A673 (cell line): ENCODE data around the gene CPED1. TPM values are rescaled to one million over a fixed set of nuclear protein-coding genes. Genes with fewer than 3 reads are reported as not detected.

ENCODE experiments used
- BruUV-seq: library from RNA; stranded (reverse); fragments of 400-500 nt; replicated peaks from 2 replicates; lab custom pipeline; 2021; lab: Mats Ljungman, UMichigan
- CTCF ChIA-PET: fragments of 300-600 bp; sonication (Branson Sonifier 250); formaldehyde crosslinking; loops from one replicate; lab custom pipeline; 2022; ENCODE audit warnings: antibody characterized with exemption; lab: Charles Lee
- POLR2A ChIA-PET: fragments of 300-600 bp; sonication (Branson Sonifier 250); formaldehyde crosslinking; loops from one replicate; lab custom pipeline; 2022; ENCODE audit warnings: antibody characterized with exemption; ENCODE audit not compliant: low non-redundant PET; lab: Charles Lee
- DNase-seq: peaks from one replicate; pipeline ENCODE4 v3.0.0-alpha.2; 2015; ENCODE audit warnings: low spot score
- H3K27ac ChIP-seq: fragments of 200-600 bp; sonication (generic); 2 replicates; pipeline ENCODE4 v1.5.1; 2016; ENCODE audit warnings: mixed run types, low read depth, mild to moderate bottlenecking, mixed read lengths, antibody characterized with exemption, low read length; ENCODE audit not compliant: poor library complexity, severe bottlenecking
- H3K27me3 ChIP-seq: fragments of 200-600 bp; sonication (generic); replicated peaks from 2 replicates; pipeline ENCODE4 v1.6.1; 2017; ENCODE audit warnings: mixed run types, low read depth, mild to moderate bottlenecking, mixed read lengths, antibody characterized with exemption, low read length; ENCODE audit not compliant: insufficient read depth, poor library complexity
- H3K36me3 ChIP-seq: fragments of 200-600 bp; sonication (generic); 2 replicates; pipeline ENCODE4 v1.6.1; 2016; ENCODE audit warnings: mixed run types, mild to moderate bottlenecking, mixed read lengths, antibody characterized with exemption, low read length; ENCODE audit not compliant: insufficient read depth, poor library complexity, severe bottlenecking
- H3K4me1 ChIP-seq: fragments of 200-600 bp; sonication (generic); 2 replicates; pipeline ENCODE4 v1.6.1; 2017; ENCODE audit warnings: mixed run types, mild to moderate bottlenecking, mixed read lengths, antibody characterized with exemption, low read length; ENCODE audit not compliant: insufficient read depth, poor library complexity, severe bottlenecking
- H3K4me3 ChIP-seq: fragments of 200-600 bp; sonication (generic); 2 replicates; pipeline ENCODE4 v1.5.1; 2016; ENCODE audit warnings: low read depth, mixed run types, mild to moderate bottlenecking, mixed read lengths, low read length; ENCODE audit not compliant: poor library complexity, severe bottlenecking
- H3K9me3 ChIP-seq: fragments of 200-600 bp; sonication (generic); 2 replicates; pipeline ENCODE4 v1.6.1; 2016; ENCODE audit warnings: mixed run types, low read depth, mild to moderate bottlenecking, mixed read lengths, antibody characterized with exemption, low read length; ENCODE audit not compliant: poor library complexity, severe bottlenecking
- EZH2 ChIP-seq: fragments of 200-600 bp; sonication (generic); IDR thresholded peaks from 2 replicates; pipeline ENCODE4 v1.6.1; 2017; ENCODE audit warnings: borderline replicate concordance, low read depth, mild to moderate bottlenecking, mixed read lengths, antibody characterized with exemption, low read length; ENCODE audit not compliant: poor library complexity, severe bottlenecking
- intact Hi-C: fragments of 100-400 bp; cut with micrococcal nuclease; formaldehyde crosslinking; loops from one replicate; pipeline ENCODE4 v1.10.0; 2022; ENCODE audit not compliant: unreplicated experiment
- total RNA-seq: library from RNA; stranded (reverse); gene quantifications from 2 replicates; pipeline ENCODE4 v1.2.3, GENCODE V29; 2021
- TF ChIP-seq, protein P1 (sequence below): fragments of 300-800, 200-600 bp; sonication (generic); conservative IDR thresholded peaks from 2 replicates; pipeline ENCODE4 v1.5.1; 2017; ENCODE audit warnings: low read depth, mild to moderate bottlenecking, antibody characterized with exemption, low read length, moderate library complexity, mixed read lengths

The CPED1 gene
- total RNA-seq, 1 experiment from 2014 or later, result 0.15 TPM

DNA sequence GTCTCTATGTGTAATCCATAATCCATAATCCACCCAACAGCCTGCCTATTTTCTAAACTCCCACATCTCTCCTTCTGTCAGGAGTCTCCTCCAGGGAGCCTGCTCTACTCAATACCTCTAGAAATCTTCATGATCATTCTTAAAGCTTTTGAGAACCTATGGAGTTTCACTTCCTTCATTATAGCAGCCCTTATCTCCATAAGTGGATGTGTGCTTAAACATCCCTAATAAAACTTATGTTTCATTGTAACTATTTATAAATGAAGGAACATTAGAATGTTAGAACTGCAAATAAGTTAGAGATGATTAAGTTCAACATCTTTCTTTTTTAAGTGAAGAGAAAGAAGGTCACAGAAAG is 8.5 kb downstream of the CPED1 start:
- H3K9me3 ChIP-seq, result no peaks in the 10 kb centered on the region
- DNase-seq, result no peak
- no peak overlapping the region for H3K27ac ChIP-seq
- intact Hi-C loops, result loop anchor here (10.0 kb wide), 1 partner anchor 548 kb away; no protein-coding TSS in a partner anchor
- TF ChIP-seq, protein P1, sequence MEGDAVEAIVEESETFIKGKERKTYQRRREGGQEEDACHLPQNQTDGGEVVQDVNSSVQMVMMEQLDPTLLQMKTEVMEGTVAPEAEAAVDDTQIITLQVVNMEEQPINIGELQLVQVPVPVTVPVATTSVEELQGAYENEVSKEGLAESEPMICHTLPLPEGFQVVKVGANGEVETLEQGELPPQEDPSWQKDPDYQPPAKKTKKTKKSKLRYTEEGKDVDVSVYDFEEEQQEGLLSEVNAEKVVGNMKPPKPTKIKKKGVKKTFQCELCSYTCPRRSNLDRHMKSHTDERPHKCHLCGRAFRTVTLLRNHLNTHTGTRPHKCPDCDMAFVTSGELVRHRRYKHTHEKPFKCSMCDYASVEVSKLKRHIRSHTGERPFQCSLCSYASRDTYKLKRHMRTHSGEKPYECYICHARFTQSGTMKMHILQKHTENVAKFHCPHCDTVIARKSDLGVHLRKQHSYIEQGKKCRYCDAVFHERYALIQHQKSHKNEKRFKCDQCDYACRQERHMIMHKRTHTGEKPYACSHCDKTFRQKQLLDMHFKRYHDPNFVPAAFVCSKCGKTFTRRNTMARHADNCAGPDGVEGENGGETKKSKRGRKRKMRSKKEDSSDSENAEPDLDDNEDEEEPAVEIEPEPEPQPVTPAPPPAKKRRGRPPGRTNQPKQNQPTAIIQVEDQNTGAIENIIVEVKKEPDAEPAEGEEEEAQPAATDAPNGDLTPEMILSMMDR, result no peak
- no peak for TF ChIP-seq EZH2
- ChIA-PET CTCF (interaction anchor here (0.6 kb wide), 1 partner anchor 17 kb away, joined by 3 read pairs; no protein-coding TSS in a partner anchor), POLR2A (no interaction called here)
- BruUV-seq, result no TSS peak
- no peak overlapping the region for H3K4me3 ChIP-seq
- no peaks in the 10 kb centered on the region for H3K27me3 ChIP-seq
- peaks cover 52% of the 10 kb centered on the region for H3K4me1 ChIP-seq
- no peaks in the 10 kb centered on the region for H3K36me3 ChIP-seq

DNA sequence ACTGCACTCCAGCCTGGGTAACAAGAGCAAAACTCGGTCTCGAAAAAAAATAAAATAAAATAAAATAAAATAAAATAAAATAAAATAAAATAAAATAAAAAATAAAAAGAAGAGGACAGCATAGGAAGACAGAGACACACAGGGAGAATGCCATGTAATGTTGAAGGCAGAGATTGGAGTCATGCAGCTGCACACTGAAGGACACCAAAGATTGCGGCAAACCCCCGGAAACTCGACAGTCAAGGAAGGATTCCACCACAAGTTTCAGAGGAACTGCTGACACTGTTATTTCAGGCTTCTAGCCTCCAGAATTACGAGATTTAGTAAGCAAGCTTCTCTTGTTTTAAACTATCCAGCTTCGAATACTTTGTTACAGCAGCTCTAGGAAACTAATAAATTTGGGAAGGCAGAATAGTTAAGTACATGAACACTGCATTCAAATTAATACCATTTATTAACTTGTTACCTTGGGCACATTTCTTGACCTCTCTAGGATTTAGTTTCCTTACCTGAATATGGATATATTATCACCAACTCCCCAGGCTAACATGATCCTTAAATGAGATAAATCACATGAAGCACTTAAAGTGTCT is 9.5 kb downstream of the CPED1 start:
- no TSS peak for BruUV-seq
- Histone ChIP-seq H3K27ac (no peak overlapping the region), H3K36me3 (no peaks in the 10 kb centered on the region), H3K4me3 (no peak overlapping the region), H3K27me3 (no peaks in the 10 kb centered on the region), H3K4me1 (peaks cover 42% of the 10 kb centered on the region), H3K9me3 (no peaks in the 10 kb centered on the region)
- CTCF ChIA-PET, result no interaction called here
- no peak for DNase-seq
- no peak for TF ChIP-seq EZH2
- TF ChIP-seq, protein P1, result no peak
- POLR2A ChIA-PET, result no interaction called here
- intact Hi-C loops, result loop anchor here (10.0 kb wide), 1 partner anchor 547 kb away; no protein-coding TSS in a partner anchor

- peaks cover 36% of the 10 kb centered on the region for H3K4me1 ChIP-seq
- ChIA-PET CTCF (no interaction called here), POLR2A (no interaction called here)
- no peak for DNase-seq
- no peak for TF ChIP-seq EZH2
- TF ChIP-seq, protein P1, result no peak
- no TSS peak for BruUV-seq
- no peaks in the 10 kb centered on the region for H3K9me3 ChIP-seq
- intact Hi-C loops, result loop anchor here (10.0 kb wide), 1 partner anchor 546 kb away; no protein-coding TSS in a partner anchor
- H3K27me3 ChIP-seq, result no peaks in the 10 kb centered on the region
- H3K36me3 ChIP-seq, result no peaks in the 10 kb centered on the region
- no peak overlapping the region for H3K4me3 ChIP-seq
- no peak overlapping the region for H3K27ac ChIP-seq
Observed at GRCh38 chr7:120998520-120998919, 10.0 kb downstream of the CPED1 start.
